ENCODE data around the gene SIAH2.

The SIAH2 gene

GRCh38 chr3:150748684-150749047 is 14.3 kb downstream of the SIAH2 start:
- no peak for TF ChIP-seq CTCF (IDR thresholded peaks at IDR 0.05)
- intact Hi-C loops (cut with DNase I; ENCODE audit: low total_unique reads), result no loop called here
- Histone ChIP-seq H3K27ac (peak overlapping the region in 1 of 2 donors; percentile 52), H3K4me1 (peaks cover 0 to 95% (median 45%) of the 10 kb centered on the region in 4 donors), H3K27me3 (no peaks in the 10 kb centered on the region), H3K9me3 (no peaks in the 10 kb centered on the region), H3K36me3 (no peaks in the 10 kb centered on the region), H3K4me3 (no peak overlapping the region)
- DNase-seq, result no peak

GRCh38 chr3:150747886-150748683 is 14.9 kb downstream of the SIAH2 start:
- H3K9me3 ChIP-seq, result no peaks in the 10 kb centered on the region
- no peaks in the 10 kb centered on the region for H3K27me3 ChIP-seq
- no peak for TF ChIP-seq CTCF (IDR thresholded peaks at IDR 0.05)
- DNase-seq, result no peak
- H3K27ac ChIP-seq, result peak overlapping the region in 1 of 2 donors; percentile 52
- no peaks in the 10 kb centered on the region for H3K36me3 ChIP-seq
- intact Hi-C loops (cut with DNase I; ENCODE audit: low total_unique reads), result no loop called here
- no peak overlapping the region for H3K4me3 ChIP-seq
- peaks cover 0 to 95% (median 46%) of the 10 kb centered on the region in 4 donors for H3K4me1 ChIP-seq

- H3K4me1 ChIP-seq, result peaks cover 0 to 92% (median 43%) of the 10 kb centered on the region in 4 donors
- H3K4me3 ChIP-seq, result peak overlapping the region in 1 of 2 donors; percentile 14
- TF ChIP-seq CTCF (IDR thresholded peaks at IDR 0.05), result no peak
- H3K27ac ChIP-seq, result peak overlapping the region; percentile 52 to 63
- no peaks in the 10 kb centered on the region for H3K27me3 ChIP-seq
- H3K9me3 ChIP-seq, result no peaks in the 10 kb centered on the region
- DNase-seq, result no peak
- peaks cover 4 to 6% (median 6%) of the 10 kb centered on the region in 3 donors for H3K36me3 ChIP-seq
- intact Hi-C loops (cut with DNase I; ENCODE audit: low total_unique reads), result no loop called here
Measured at GRCh38 chr3:150746791-150747590, 16.0 kb downstream of the SIAH2 start.

- no peak for DNase-seq
- H3K4me3 ChIP-seq, result no peak overlapping the region
- H3K36me3 ChIP-seq, result peaks cover 8 to 18% (median 16%) of the 10 kb centered on the region in 3 donors
- no peaks in the 10 kb centered on the region for H3K27me3 ChIP-seq
- intact Hi-C loops (cut with DNase I; ENCODE audit: low total_unique reads), result no loop called here
- H3K4me1 ChIP-seq, result peaks cover 0 to 81% (median 38%) of the 10 kb centered on the region in 4 donors
- TF ChIP-seq CTCF (IDR thresholded peaks at IDR 0.05), result no peak
- peak overlapping the region in 1 of 2 donors; percentile 68 for H3K27ac ChIP-seq
- no peaks in the 10 kb centered on the region for H3K9me3 ChIP-seq
Measured at GRCh38 chr3:150745832-150746231, 17.1 kb downstream of the SIAH2 start.

- peak overlapping the region; percentile 56 to 68 for H3K27ac ChIP-seq
- DNase-seq, result no peak
- peaks cover 8 to 23% (median 19%) of the 10 kb centered on the region in 3 donors for H3K36me3 ChIP-seq
- H3K4me3 ChIP-seq, result no peak overlapping the region
- no peaks in the 10 kb centered on the region for H3K27me3 ChIP-seq
- H3K4me1 ChIP-seq, result peaks cover 0 to 75% (median 38%) of the 10 kb centered on the region in 4 donors
- no peaks in the 10 kb centered on the region for H3K9me3 ChIP-seq
- no peak for TF ChIP-seq CTCF (IDR thresholded peaks at IDR 0.05)
- intact Hi-C loops (cut with DNase I; ENCODE audit: low total_unique reads), result no loop called here
Measured at GRCh38 chr3:150744919-150745211, 18.1 kb downstream of the SIAH2 start.
